A549 (cell line): ENCODE data around the gene TNS1.

Experiments used
- CEBPB ChIP-seq, 2 experiments: fragments of >200 bp in 1 of 2; sonication (Bioruptor Twin) in 1 of 2; formaldehyde crosslinking in 1 of 2; IDR thresholded peaks; 2 replicates each; pipeline ENCODE4 v1.6.1; 2012 to 2016
- CHD2 ChIP-seq: fragments of 150-350 bp; IDR thresholded peaks from 2 replicates; pipeline ENCODE4 v1.6.1; 2014; ENCODE audit warnings: low read length; ENCODE audit not compliant: partially characterized antibody
- ESRRA ChIP-seq: fragments of 150-350 bp; IDR thresholded peaks from 2 replicates; pipeline ENCODE4 v1.6.1; 2014; ENCODE audit warnings: mild to moderate bottlenecking, low read length, borderline replicate concordance
- FOSB ChIP-seq: fragments of 250-450 bp; sonication (Bioruptor Pico); IDR thresholded peaks from 2 replicates; pipeline ENCODE4 v1.5.0; 2020; ENCODE audit warnings: mild to moderate bottlenecking, moderate library complexity
- JUN ChIP-seq, 2 experiments: fragments of >200 bp; sonication (Bioruptor Twin); formaldehyde crosslinking; IDR thresholded peaks; 2 replicates in 1 of 2; 3 replicates in 1 of 2; pipeline ENCODE4 v1.6.1; 2016 to 2017
- KDM5A ChIP-seq: fragments of 200-600 bp; sonication (generic); IDR thresholded peaks from 2 replicates; pipeline ENCODE4 v1.6.1; 2016; ENCODE audit warnings: antibody characterized with exemption, mild to moderate bottlenecking
- MAX ChIP-seq: IDR thresholded peaks from 2 replicates; pipeline ENCODE4 v1.6.1; 2012
- PBX3 ChIP-seq: IDR thresholded peaks from 2 replicates; pipeline ENCODE4 v1.6.1; 2012
- POLR2A ChIP-seq: IDR thresholded peaks from 2 replicates; pipeline ENCODE4 v1.6.1; 2012; ENCODE audit warnings: mild to moderate bottlenecking, low read length
- RAD21 ChIP-seq, 2 experiments: fragments of >200 bp in 1 of 2; sonication (Bioruptor Twin) in 1 of 2; formaldehyde crosslinking in 1 of 2; IDR thresholded peaks in 1 of 2; conservative IDR thresholded peaks in 1 of 2; 2 replicates in 1 of 2; 3 replicates in 1 of 2; pipeline ENCODE4 v1.6.1; 2012 to 2018; ENCODE audit warnings: inconsistent platforms in 1 of 2
- RFX5 ChIP-seq: fragments of 450-650 bp; IDR thresholded peaks from 2 replicates; pipeline ENCODE4 v1.7.1; 2014; ENCODE audit warnings: antibody characterized with exemption, mild to moderate bottlenecking, moderate library complexity
- SMC3 ChIP-seq: fragments of >200 bp; sonication (Bioruptor Twin); formaldehyde crosslinking; IDR thresholded peaks from 3 replicates; pipeline ENCODE4 v1.6.1; 2018; ENCODE audit warnings: inconsistent platforms
- USF2 ChIP-seq: fragments of 450-650 bp; IDR thresholded peaks from 2 replicates; pipeline ENCODE4 v1.6.1; 2014; ENCODE audit warnings: antibody characterized with exemption
- TF ChIP-seq, protein P1 (sequence below): fragments of >200 bp; sonication (Bioruptor Twin); formaldehyde crosslinking; IDR thresholded peaks from 3 replicates; pipeline ENCODE4 v1.5.1; 2016

GRCh38 chr2:218010140-218010983, 7.6 kb upstream of the TNS1 start:
- TF ChIP-seq RFX5: no peak
- TF ChIP-seq, protein P1, sequence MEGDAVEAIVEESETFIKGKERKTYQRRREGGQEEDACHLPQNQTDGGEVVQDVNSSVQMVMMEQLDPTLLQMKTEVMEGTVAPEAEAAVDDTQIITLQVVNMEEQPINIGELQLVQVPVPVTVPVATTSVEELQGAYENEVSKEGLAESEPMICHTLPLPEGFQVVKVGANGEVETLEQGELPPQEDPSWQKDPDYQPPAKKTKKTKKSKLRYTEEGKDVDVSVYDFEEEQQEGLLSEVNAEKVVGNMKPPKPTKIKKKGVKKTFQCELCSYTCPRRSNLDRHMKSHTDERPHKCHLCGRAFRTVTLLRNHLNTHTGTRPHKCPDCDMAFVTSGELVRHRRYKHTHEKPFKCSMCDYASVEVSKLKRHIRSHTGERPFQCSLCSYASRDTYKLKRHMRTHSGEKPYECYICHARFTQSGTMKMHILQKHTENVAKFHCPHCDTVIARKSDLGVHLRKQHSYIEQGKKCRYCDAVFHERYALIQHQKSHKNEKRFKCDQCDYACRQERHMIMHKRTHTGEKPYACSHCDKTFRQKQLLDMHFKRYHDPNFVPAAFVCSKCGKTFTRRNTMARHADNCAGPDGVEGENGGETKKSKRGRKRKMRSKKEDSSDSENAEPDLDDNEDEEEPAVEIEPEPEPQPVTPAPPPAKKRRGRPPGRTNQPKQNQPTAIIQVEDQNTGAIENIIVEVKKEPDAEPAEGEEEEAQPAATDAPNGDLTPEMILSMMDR: peak; percentile 58
- no peak for TF ChIP-seq KDM5A
- no peak for TF ChIP-seq USF2
- TF ChIP-seq SMC3: peak; percentile 62
- 0 out of 5 replicates have a peak, but pooled peaks of 1 of the 2 experiments have one; percentile 23 for TF ChIP-seq JUN (IDR thresholded peaks at IDR 0.05)
- no peak for TF ChIP-seq CEBPB (IDR thresholded peaks at IDR 0.05)
- no peak for TF ChIP-seq CHD2
- no peak for TF ChIP-seq MAX
- TF ChIP-seq PBX3: no peak
- TF ChIP-seq POLR2A: no peak
- TF ChIP-seq ESRRA: no peak
- no peak for TF ChIP-seq FOSB (CRISPR knock-in tag)
- peak in 1 of 2 experiments; percentile 65; a peak in 3 of 5 replicates for TF ChIP-seq RAD21 (conservative IDR thresholded peaks at IDR 0.05 in 1 of 2, IDR thresholded peaks at IDR 0.05 in 1 of 2)
